ENCODE measurements around the gene IFT43.

Gene IFT43

GRCh38 chr14:76083796-76084765 is 98.5 kb downstream of the IFT43 start:
- FAIRE-seq: no peak

DNA sequence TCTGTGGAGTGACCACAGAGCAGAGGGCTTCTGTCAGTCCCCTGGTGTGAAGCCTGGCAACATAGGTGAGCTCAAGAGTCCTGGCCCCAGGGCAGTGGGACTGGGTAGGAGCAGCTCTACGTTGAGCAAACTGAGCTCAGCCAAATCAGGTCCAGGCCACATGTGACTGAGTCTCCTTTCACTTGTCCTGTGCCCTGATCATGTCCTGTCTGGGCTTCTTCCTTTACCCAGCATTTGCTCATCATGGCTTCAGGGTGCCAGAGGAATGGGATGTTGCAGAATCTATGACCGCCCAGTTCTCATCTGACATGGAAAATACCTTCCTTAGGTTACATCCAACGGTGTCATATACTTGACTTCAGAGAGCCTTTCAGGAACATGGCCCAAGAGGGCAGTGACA is 99.8 kb downstream of the IFT43 start:
- no peak for FAIRE-seq

- FAIRE-seq: no peak
Measured at GRCh38 chr14:76086636-76087035, 101.1 kb downstream of the IFT43 start.

GRCh38 chr14:76088326-76088725 is 102.8 kb downstream of the IFT43 start:
- FAIRE-seq: no peak

DNA sequence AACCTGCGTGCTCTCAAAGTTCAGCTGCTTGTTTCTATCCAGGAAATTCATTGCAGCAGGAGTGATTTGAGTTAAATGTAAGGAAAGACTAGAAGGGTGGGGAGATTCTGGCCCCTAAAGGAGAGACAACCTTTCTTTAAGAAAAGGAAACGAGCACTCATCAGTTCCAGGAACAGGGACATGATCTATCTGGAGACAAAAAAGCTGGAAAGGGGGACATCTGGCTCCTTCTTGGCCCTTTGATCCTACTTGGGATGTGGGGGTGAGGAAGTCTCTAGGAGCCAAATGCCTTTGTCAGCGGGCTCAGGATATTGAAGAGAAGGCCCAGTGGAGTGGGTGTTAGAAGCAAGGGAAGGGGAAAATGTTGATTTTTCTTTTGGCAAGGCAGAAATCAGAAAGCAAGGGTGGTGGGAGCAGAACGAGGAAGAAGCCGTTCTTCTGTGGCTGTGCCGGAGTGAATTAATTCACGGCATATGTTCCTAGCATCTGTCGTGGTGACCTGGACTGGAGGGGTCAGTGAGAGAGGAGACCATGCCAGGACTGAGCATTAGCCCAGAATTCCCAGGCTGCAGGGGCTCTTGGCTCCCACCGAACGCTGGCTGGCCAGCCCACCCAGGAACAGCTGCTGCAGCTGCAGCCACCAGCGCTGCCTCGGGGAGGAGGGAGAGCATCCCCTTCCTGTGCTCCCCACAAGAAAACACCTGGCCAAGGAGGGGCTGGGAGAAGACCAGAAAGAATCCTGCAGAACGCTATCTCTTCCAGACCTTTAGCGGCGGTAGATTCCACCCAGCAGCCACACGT is 103.4 kb downstream of the IFT43 start:
- FAIRE-seq: no peak

DNA sequence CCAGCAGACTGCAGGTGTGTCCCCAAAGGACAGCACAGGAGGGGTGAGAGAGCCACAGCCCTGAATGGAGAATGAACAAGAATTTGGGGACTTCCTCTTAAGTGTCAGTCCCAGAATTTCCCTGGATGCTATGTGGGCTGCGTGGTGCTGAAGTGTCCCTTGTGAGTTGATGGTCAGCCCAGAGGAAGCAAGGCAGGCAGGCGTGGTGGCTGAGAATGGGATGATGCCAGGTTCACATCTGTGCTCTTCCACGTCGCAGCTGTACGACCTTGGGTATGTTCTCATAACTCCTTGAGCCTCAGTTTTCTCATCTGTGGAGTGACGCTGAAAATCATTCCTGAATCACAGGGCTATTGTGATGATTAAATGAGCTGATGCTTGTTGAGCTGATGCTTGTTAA is 104.0 kb downstream of the IFT43 start:
- FAIRE-seq: no peak

GRCh38 chr14:76090616-76091391 is 105.2 kb downstream of the IFT43 start:
- FAIRE-seq: no peak

- no peak for FAIRE-seq
Measured at GRCh38 chr14:76093077-76093476, 107.5 kb downstream of the IFT43 start.

- FAIRE-seq: no peak
Measured at GRCh38 chr14:76096257-76096656, 110.7 kb downstream of the IFT43 start.

DNA sequence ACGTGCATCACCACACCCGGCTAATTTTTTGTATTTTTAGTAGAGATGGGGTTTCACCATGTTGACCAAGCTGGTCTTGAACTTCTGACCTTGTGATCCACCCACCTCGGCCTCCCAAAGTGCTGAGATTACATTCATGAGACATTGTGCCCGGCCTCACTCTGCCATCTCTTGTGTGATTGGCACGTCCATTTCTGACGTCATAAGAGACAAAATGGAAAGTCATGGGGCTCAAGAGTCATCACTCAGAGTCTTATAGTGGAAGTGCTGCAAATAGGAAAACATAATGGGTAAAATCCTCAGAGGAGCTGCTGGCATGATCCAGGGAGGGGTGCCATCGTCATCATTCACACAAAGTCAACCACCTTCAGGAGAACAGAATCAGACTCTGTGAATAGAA is 112.0 kb downstream of the IFT43 start:
- no peak for FAIRE-seq

- FAIRE-seq: no peak
Measured at GRCh38 chr14:76098047-76098446, 112.5 kb downstream of the IFT43 start.

DNA sequence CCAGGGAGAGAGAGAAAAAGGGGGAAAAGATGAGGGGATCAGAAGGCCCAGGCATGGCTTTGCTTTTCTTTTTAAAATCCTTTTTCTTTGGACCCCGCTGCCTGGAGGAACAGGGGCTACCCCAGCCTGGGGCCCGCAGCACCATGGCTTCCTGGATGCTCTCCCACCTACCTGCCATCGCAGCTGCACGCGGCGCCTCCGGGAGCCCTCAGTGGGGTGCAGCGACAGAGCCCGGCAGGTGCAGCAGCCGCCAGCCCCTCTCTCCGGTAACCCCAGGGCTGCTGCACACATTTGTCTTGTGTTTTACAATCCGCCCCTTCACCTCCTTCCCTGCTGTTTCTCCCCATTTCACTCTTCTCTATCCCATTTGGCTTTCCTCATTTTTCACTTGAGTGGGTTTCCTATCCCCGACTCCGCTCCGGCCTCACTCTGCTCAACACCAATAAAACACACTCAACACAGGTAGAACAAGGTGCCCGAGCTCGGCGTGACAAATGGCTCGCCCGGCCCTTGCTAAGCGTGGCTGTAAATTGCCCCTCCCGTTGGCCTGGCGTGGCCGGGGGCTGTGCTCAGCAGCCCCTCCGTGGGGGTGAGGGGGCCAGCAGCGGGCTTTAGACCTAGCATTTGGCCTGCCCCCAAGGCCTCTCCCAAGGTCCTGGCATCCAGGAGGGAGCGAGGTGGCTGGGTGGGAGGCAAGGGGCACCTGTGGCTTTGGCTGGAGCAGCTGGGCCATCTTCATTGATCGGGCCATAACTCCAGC is 113.5 kb downstream of the IFT43 start:
- FAIRE-seq: no peak

- no peak for FAIRE-seq
Measured at GRCh38 chr14:76100236-76100635, 114.7 kb downstream of the IFT43 start.

DNA sequence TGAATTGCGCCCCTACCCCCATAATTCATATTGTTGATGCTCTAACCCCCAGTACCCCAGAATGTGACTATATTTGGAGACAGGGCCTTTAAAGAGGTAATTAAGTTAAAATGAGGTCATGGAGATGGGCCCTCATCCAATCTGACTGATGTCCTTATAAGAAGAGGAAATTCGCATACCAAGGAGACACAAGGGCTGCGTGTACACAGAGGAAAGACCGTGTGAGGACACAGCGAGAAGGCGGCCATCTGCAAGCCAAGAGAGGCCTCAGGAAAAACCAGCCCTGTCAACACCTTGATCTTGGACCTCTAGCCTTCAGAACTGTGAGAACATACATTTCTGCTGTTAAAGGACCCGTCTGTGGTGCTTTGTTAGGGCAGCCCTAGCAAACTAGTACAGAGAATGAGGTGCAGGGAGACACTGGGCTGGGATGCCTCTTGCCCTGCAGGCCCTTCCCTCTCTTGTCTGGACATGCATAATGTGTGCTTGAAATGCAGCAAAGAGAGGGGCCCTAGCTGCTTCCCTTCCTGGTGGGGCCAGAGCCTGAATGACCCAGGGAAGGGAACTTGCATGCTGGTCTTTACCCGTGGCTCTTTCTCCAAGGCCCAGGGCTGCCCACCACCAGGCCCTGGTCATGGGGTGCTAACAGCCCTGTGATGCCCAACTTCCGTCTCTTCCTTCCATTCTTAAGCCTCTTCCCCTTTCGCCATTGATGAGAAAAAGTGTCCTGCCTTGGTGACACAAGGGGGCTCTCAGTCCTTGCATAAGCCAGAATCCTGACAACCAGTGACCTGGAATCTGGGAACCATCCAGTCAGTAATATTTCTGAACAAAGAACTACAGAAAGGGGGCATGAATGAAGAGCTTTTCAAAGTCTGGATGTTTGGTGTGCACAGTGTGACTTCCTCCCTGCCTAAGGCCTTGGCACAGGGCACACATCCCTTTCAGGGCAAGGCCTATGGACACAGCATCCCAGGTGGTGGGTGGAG is 116.1 kb downstream of the IFT43 start:
- no peak for FAIRE-seq

DNA sequence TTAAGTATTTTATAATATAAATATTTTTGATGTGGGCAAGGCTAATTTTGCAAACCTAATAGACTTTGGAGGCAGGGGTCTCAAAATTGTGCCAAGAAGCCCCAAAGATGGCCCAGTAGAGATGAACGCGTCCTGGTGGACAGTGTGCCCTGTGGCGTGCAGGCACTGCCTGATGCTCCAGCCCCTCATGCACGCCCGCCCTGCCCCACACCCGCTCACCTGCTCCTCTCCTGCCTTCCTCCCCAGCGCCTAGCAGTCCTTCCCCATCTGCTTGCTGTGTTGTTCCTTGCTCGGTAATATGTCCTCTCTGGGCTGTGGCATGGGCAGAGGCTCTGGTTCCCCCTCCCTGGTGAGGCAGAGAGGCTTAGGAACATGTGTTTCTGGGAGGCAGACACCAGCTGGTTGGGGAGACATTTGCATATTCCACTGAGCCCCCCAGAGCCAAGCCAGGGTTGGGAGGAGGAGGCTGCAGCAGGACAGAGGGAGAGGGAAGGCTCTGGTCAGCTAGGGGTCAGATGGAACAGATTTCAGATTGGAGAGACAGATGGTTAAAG is 119.3 kb downstream of the IFT43 start:
- no peak for FAIRE-seq

DNA sequence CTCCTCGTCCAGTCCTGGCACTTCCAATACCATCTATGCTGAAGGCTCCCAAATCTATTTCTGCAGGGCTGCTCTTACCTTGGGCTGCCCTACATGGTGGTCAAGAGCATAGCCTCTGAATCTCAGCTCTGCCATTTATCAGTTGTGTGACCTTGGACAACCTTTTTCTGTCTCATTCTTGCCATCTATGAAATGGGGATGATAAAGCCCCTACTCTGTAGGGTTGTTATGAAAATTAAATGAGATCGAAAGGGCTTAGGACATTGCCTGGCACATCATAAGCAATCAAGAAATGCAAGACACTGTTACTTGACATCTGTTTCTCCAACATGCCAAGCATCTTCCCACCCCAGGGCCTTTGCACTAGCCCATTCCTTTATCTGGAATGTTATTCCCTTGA is 120.6 kb downstream of the IFT43 start:
- FAIRE-seq: no peak

DNA sequence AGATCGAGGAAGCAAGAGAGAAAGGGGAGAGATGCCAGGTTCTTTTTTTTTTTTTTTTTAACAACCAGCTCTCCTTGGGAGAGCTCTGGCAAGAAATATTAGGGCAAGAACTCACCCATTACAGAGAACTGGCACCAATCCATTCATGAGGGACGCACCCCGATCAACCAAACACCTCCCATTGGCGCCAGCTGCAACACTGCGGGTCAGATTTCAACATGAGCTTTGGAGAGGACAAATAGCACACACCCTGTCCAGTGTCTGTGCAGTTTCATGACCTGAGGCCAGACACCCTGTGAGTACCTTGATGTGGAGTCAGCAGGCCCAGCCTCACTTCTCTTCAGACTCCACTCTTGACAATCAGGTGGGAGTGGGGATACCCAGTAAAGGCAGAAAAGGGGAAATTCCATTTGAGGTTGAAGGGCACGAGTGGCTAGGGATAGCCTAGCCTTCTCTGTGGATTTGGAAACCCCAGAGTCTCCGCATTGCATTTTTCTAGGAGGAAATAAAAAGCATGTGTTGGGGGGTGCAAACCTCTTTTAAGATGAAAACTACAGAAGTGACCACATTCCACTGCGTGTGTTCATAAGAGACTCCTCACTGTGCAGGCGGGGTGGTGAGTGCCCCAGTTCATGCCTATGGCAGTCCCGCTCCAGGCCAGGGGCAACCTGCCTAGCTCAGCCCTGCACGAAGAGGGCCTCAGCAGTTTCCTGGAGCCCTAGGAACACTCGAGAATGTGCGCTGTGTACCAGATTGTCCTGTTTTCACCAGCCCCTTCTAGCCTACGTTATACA is 123.7 kb downstream of the IFT43 start:
- no peak for FAIRE-seq

- no peak for FAIRE-seq
Measured at GRCh38 chr14:76112889-76113624, 127.5 kb downstream of the IFT43 start.

- FAIRE-seq: no peak
Measured at GRCh38 chr14:76113691-76114090, 128.1 kb downstream of the IFT43 start.

All from A204.1 (cell line).